HG03066 (cell line): ENCODE data around the gene SAE1.

ENCODE experiments used
- ATAC-seq: cut with Tn5 transposase; IDR thresholded peaks from one replicate; pipeline ENCODE4 v1.9.1; 2021; ENCODE audit warnings: low read depth; ENCODE audit not compliant: unreplicated experiment

SAE1 gene

GRCh38 chr19:47209319-47210179, 78.9 kb downstream of the SAE1 start:
- no peak for ATAC-seq

DNA sequence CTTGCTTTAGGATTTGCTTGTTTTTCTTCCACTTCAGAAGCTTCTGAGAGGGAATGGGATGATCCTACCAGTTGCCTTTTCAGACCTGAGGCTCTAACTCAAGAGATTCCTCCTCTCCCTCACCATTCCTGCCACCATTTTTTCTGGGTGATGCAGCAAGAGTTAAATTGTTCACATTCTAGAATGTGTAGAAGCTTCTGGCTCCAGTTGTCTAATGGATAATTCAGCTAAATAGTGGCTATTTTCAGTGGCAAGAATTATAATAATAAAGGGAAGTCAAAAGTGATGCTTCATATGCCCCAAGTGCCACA, 79.5 kb downstream of the SAE1 start:
- ATAC-seq: no peak

DNA sequence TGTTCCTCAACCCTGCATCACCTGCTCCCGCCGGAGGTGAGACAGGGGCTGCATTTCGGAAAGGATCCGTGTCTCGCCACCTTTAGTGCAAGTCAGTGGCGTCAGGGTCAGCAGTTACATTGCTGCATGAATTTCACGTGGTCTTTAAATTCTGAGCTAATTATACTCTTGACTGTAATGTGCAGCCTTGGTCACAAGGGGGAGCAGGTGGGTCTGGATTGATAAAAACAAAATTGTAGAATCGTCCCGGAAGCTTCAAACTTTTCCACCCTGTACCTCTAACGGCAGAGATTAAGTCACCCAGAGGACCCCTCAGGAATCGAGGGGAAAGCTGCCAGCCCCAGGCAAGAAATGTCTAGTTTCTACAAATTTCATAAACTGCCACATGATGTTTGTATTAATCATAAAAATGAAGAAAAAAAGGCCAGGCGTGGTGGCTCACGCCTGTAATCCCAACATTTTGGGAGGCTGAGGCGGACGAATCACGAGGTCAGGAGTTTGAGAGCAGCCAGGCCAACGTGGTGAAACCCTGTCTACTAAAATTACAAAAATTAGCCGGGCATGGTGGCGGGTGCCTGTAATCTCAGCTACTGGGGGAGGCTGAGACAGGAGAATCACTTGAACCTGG, 80.2 kb downstream of the SAE1 start:
- ATAC-seq: no peak

- ATAC-seq: no peak
These were observed 84.9 kb downstream of the SAE1 start for GRCh38 chr19:47215581-47215980.

- no peak for ATAC-seq
These were observed 90.6 kb downstream of the SAE1 start for GRCh38 chr19:47221080-47221841.

DNA sequence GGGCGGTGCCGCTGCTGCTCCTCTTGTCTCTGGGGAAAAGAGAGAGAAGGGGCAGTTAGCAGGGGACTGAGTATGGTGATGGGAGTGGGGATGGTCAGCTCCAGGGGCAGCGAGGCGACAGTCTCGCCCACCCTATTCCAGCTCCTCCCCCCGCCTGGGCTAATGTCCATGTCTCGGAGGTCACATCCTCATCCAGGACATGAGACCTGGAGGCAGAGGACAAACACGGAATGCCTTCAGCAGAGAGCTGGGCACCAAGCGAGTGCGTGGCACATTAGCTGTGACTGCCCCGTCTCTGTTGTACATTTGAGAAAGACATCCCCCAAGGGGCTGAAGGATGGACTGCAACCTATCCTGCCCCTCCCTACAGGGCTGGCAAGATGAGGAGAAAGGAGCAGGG, 91.3 kb downstream of the SAE1 start:
- ATAC-seq: no peak

DNA sequence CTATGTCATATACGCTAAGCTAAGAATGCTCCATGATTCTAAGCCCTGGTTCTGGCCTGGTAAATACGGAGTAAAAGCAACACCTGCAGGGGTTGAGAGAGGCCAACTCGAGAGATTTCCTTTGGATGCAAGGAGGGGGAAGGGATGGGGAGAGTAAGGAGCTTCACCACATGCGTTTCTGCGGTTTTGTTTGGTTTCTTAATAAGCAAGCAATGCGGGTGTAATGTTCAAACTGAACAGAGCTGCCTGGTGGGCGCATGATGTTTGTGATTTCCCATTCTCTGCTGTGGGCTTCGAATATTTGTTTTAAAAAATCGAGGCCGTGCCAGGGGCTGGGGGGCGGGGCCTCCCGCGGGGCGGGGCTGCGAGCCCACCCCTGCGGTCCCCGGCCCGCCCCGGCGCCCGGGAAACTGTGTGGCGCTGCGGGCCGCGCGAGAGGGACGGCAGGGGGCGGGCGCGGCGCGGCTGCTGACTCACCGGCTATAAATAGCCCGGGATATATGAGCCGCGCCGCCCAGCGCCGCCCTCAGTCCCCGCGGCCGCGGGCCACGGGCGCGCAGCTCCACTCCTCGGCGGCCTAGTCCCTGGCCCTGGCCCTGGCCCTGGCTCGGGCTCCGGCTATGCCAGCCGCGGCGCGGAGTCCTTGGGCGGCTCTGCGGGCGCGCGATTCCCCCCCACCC, 95.3 kb downstream of the SAE1 start:
- no peak for ATAC-seq

DNA sequence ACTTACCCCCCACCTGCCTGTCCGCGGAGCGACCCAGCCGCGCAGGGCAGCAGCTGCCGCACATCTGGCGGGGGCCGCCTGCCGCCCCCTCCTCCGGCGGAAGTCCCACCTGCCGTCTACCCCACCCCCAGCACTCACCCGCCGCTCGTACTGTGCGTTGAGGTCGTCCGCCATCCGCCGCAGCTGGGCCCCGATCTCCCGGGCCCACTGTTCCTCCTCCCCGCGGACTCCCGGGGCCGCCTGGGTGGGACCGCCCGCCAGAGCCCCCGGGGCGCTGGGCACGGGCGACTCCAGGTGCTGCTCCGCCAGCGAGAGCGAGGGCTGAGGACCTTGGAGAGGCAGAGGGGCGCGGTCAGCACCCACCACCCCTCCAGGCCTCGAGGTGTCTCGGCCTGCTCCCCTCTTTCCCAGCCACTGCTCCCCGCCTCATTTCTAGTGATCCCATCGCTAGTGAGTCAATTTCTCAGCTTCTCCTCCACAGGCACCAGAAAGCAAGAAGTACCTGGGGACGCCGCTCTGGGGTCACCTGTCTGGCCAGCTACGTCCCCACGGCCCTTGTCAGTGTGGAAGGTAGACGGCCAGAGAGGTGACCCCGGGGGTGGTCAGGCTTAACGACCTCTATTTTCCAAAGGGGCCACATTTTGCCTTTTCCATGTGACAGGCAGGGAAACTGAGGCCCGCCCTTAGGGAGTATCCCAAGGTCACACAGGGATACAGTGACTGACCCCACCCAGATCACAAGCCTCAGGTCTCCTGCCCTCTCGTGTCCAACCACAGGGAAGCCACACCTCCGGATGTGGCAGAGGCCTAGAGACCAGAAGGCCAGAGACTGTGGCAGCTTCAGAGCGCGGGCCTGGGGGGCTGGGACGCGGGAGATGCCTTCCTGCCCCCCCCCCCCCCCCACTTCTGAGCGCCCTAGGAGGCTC, 96.1 kb downstream of the SAE1 start:
- ATAC-seq: no peak

GRCh38 chr19:47227352-47228167, 96.9 kb downstream of the SAE1 start:
- no peak for ATAC-seq

- ATAC-seq: no peak
These were observed 97.7 kb downstream of the SAE1 start for GRCh38 chr19:47228168-47228936.

DNA sequence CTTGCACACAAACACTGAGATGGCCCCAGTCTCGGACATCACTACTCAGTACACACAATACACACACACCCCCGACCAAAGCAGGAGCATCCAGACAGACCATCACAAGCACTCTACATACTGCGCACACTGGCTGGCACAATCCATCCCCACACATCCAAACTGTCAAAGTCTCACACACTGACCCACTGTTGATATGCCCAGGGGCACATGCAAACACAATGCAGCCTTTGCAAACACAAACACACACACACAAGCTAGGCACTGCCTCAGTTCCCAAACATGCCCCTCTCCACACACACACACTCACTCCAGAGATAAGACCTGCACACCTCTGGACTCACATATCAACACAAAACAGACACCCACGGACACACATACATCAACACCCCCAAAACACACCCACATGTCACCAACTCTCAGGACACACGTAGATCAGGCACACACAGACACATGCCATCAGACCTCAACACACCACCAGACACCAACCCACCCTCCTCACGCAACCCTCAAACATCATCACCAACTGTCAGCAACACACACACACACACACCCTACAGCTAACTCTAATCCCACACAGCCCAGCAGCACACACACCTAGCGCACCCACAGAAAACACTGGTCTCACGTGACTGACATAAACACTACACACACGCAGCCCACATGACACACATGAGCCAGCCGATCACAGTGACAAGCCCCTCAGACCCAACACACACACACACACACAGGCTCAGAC, 98.5 kb downstream of the SAE1 start:
- no peak for ATAC-seq

- ATAC-seq: no peak
These were observed 99.0 kb downstream of the SAE1 start for GRCh38 chr19:47229676-47230053.

- no peak for ATAC-seq
These were observed 99.7 kb downstream of the SAE1 start for GRCh38 chr19:47230054-47230920.

DNA sequence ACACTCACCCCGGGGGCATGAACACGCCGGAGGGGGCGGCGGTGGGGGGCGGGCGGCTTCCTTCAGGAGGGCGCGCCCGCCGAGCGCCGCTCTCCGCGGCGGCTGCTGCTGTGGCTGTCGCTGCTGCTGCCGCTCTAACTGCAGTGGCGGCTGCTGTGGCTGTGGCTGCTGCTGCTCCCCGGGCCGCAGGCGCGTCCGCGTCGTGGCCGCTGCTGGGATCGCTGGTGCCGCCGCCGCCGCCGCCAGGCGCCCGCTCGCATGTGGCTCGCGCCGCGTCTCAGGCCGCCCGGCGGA, 100.2 kb downstream of the SAE1 start, which contains the start of gene BBC3:
BBC3 (minus strand) TSS at position 279 of the 294 bp plus-strand sequence. CDS start 2,768 bp downstream, outside the sequence.
- no peak for ATAC-seq

- no peak for ATAC-seq
These were observed 100.8 kb downstream of the SAE1 start for GRCh38 chr19:47231215-47232054.
